GM12864 (cell line): ENCODE measurements around the gene TET3.

ENCODE experiments used
- DNase-seq: peaks from one replicate; pipeline ENCODE4 v3.0.0-alpha.2; 2011; ENCODE audit warnings: low read depth
- H3K4me3 ChIP-seq: 2 replicates; pipeline ENCODE4 v1.5.1; 2011; ENCODE audit warnings: mild to moderate bottlenecking, low read depth, low read length, control low read depth
- CTCF ChIP-seq: IDR thresholded peaks from 2 replicates; pipeline ENCODE4 v1.5.1; 2011; ENCODE audit warnings: low read depth, mild to moderate bottlenecking, moderate library complexity, low read length, control low read depth, inconsistent platforms; ENCODE audit errors: missing control alignments

TET3 gene

GRCh38 chr2:73980566-73980965, 4.1 kb upstream of the TET3 start:
- H3K4me3 ChIP-seq: peak overlapping the region; percentile 81
- no peak for TF ChIP-seq CTCF
- DNase-seq: no peak

DNA sequence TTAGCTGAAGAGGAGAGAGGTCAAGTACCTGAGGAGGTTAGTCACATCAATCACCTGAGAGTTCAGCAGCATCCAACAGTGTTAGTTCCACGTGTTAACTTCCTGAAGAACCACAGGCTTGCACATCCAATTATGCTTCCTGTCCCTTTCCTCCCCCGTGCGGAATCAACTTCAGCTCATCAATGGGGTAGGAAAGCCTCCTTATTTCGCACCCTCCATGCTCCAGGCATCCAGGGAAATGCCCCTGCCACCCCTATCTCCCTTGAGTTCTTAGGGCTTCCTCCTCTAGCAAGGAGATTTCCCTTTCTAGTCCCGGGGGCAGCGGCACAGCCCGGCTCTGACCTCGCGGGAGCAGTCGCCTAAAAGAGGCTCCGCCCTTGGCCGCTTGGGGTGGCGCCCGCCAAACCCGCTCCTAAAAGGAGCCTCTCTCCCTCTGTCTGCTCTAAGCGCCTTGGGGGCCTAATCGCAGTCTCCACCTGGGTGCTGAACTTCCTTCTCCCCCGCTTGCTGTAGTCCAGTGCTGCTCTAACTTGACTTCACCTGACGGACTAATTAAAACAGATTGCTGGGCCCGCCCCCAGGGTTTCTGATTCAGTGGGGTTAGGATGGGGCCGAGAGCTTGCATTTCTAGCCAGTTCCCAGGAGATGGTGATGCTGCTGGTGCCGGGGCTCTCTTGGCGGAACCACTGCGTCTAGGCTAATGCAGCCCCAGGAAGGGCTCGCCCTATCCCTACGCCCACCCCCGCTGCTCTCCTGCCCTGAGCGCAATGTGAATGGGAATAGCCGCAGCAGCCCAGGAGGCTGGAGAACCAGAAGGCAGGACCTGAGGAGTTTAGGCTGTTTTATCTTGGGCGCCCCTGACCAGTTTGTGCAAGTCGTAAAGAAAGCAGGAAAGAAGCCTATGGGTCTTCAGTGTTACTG, 3.4 kb upstream of the TET3 start:
- no peak for DNase-seq
- no peak for TF ChIP-seq CTCF
- peak overlapping the region; percentile 81 for H3K4me3 ChIP-seq

- no peak overlapping the region for H3K4me3 ChIP-seq
- no peak for DNase-seq
- TF ChIP-seq CTCF: no peak
Observed at GRCh38 chr2:73982140-73982617, 2.5 kb upstream of the TET3 start.

GRCh38 chr2:73983322-73984202, 1.1 kb upstream of the TET3 start:
- DNase-seq: no peak
- peak overlapping the region; percentile 62 for H3K4me3 ChIP-seq
- peak; percentile 7 for TF ChIP-seq CTCF

DNA sequence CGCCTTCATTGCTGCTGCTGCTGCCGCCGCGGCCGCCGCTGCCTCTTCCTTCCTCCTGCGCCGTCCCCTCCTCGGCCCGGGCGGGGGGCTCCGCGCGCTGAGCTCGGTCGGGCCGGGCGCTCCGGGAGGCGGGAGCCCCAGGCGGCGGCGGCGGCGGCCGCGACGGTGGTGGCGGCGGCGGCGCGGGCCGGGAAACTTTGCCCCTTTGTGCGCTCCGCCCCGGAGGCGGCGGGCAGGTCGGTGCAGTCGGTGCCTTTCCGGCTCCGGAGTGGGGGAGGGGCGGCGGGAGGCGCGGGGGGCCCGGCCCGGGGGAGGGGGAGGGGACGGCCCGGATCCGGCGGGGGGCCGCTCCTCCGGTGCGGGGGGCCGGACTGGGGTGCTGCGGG, 205 bp downstream of the TET3 start:
- TF ChIP-seq CTCF: no peak

GRCh38 chr2:73985308-73986084, 786 bp downstream of the TET3 start:
- DNase-seq: no peak
- TF ChIP-seq CTCF: no peak

More for the DNA sequence above, 205 bp downstream of the TET3 start:
- DNase-seq: no peak
- peak overlapping the region; percentile 62; the same call in 1 of the 2 replicates for H3K4me3 ChIP-seq

More at GRCh38 chr2:73985308-73986084, 786 bp downstream of the TET3 start:
- H3K4me3 ChIP-seq: peak overlapping the region; percentile 63
